DOHH2 (cell line): Measurements from ENCODE around the gene EQTN.

Experiments
- CTCF ChIP-seq: fragments of 200-600 bp; sonication (generic); IDR thresholded peaks from one replicate; pipeline ENCODE4 v1.5.1; 2014; ENCODE audit warnings: antibody characterized with exemption, mild to moderate bottlenecking, low read depth, low read length; ENCODE audit not compliant: poor library complexity, severe bottlenecking
- EZH2phosphoT487 ChIP-seq: fragments of 200-600 bp; sonication (generic); IDR thresholded peaks from 2 replicates; pipeline ENCODE4 v1.6.1; 2017; ENCODE audit warnings: borderline replicate concordance, mild to moderate bottlenecking, antibody characterized with exemption, low read length, moderate library complexity, mixed read lengths

DNA sequence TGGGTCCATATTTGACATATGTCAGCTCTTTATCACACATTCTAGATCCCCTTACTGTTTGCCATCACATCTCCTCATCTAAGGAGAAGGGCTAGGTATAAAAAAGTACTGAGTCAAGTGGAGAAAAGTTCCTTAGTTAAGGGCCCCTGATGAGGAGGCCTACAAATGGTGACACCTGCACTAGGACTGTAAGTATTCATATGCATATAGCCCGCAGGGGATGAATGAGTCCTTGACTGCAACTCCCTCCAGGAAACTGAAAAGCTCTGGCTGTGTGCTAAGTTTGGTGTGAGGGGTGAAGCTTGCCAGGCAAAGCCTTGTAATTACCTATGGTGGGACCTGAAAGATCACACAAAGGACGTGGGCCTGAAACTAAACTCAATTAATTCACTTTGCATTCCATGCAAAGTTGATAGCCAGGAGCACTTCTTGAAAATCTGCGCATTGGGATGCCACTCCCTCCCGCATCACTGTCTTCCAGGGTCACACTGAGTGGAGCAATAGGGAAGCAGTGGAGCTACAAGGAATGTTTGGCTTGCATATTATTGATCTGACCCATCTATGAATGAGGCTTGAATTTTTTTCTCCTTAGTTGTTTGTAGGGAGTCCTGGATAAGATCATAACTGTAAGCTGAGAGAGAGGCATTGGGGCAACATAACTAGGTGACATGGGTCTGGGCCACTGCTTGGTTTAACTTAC is 11.9 kb upstream of the EQTN start:
- TF ChIP-seq CTCF, result no peak
- TF ChIP-seq EZH2phosphoT487, result no peak
